Stimulated activated CD8-positive, alpha-beta memory T cell treated with anti-CD3 and anti-CD28 coated beads, Interleukin-7, amount 100 ng/mL, for 48 hours (primary cell): ENCODE data around the gene GPBP1L1.
"Not testable (repeated sequence)": the region's sequence is repeated elsewhere in the genome, so short reads cannot be mapped to it uniquely, and the experiment has no call there.

Experiments used
- DNase-seq, 2 donors: peaks; one replicate each; pipeline ENCODE4 v3.0.0-alpha.2; 2020; ENCODE audit warnings: low read depth in 1 of 2; ENCODE audit errors: extremely low read depth in 1 of 2

The GPBP1L1 gene, protein sequence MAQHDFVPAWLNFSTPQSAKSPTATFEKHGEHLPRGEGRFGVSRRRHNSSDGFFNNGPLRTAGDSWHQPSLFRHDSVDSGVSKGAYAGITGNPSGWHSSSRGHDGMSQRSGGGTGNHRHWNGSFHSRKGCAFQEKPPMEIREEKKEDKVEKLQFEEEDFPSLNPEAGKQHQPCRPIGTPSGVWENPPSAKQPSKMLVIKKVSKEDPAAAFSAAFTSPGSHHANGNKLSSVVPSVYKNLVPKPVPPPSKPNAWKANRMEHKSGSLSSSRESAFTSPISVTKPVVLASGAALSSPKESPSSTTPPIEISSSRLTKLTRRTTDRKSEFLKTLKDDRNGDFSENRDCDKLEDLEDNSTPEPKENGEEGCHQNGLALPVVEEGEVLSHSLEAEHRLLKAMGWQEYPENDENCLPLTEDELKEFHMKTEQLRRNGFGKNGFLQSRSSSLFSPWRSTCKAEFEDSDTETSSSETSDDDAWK

DNA sequence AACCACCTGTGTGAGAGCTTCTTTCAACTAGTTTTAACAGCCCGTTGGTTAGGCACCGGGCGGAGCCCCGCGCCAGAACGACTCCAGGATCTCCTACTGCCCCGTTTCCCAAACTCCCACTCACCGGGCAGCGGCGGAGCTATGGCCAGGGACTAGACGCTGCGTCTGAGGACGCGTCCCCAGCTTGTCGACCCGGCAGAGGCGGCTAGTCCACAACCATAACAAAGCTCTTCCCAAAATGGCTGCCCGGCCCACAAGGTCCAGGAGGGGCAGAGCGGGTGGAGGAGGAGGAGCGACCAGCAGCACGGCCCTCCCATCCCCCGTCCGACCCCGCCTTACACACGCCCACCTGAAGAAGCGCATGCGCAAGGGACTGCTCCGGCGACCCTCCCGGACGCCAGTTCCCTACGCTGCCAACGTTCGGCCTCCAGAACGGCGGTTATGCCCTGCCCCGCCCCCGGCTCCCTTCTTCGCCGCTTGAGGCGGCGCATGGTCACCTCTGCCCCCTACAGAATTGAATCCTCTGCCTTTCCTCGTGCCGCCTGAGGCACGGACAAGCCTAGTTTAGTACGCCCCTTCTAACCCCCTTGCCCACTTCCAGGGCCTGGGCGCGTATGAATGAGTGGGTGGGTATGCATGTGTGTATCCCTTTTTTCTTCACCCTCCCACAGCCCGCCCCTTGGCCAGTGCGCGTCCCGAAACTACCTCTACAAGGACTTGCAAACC is at the start of gene GPBP1L1:
Gene GPBP1L1 (minus strand): TSS at position 246 of the 726 bp plus-strand sequence. CDS start 27,446 bp downstream, outside the sequence.
- peak; percentile 93 to 94 for DNase-seq

DNA sequence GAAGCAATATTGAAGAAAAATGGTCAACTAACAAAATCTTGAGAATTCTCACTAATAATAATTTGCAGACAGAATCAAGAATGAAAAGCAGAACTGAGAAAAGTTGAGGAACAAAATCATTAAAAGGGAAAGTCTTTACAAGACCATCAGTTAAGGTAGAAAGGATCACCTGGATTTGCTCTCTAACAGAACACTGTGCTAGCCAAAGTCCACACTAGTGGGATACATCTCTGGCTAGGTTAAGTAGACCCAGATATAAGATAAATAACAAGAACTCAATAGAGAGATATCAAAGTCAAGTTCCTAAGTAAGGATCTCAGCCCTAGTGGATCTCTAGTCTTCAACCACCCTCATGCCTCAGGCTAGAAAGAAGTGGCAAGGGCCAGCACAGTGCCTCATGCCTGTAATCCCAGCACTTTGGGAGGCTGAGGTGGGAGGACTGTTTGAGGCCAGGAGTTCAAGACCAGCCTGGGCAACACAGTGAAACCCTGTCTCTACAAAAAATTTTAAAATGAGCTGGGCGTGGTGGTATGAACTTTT is 44.5 kb upstream of the GPBP1L1 start:
- no peak for DNase-seq

DNA sequence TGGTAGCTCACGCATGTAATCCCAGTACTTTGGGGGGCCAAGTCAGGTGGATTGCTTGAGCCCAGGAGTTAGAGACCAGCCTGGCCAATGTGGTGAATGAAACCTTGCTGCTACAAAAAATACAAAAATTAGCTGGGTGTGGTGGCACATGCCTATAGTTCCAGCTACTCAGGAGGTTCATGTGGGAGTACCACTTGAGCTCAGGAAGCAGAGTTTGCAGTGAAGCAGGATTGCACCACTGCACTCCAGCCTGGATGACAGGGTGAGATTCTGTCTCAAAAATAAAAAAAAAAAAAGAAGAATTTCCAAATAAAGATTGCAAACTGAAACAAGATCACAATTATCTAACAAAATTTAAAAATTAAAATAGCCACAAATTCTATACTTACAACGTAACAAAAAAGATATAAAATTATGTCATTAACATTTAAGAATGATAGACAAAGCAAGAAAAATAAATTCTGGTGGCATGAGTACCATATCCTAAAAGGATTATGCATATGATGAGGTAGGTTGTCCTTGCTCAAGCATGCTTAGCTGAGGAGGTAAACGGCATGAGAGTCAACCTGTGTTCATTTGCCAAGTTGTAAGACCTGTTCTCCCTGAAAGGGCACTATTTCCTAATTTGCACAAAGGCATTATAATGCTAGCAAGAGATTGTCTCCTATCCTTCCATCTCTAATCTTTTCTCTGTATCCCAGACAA is 43.9 kb upstream of the GPBP1L1 start:
- DNase-seq, result no peak

DNA sequence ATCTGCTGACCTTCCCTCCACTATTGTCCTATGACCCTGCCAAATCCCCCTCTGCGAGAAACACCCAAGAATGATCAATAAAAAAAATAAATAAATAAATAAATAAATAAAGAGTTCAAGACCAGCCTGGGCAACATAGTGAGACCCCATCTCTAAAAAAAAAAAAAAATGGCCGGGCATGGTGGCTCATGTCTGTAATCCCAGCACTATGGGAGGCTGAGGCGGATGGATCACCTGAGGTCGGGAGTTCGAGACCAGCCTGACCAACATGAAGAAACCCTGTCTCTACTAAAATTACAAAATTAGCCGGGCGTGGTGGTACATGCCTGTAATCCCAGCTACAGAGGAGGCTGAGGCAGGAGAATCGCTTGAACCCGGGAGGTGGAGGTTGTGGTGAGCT is 39.7 kb upstream of the GPBP1L1 start:
- DNase-seq, result not testable (repeated sequence)

DNA sequence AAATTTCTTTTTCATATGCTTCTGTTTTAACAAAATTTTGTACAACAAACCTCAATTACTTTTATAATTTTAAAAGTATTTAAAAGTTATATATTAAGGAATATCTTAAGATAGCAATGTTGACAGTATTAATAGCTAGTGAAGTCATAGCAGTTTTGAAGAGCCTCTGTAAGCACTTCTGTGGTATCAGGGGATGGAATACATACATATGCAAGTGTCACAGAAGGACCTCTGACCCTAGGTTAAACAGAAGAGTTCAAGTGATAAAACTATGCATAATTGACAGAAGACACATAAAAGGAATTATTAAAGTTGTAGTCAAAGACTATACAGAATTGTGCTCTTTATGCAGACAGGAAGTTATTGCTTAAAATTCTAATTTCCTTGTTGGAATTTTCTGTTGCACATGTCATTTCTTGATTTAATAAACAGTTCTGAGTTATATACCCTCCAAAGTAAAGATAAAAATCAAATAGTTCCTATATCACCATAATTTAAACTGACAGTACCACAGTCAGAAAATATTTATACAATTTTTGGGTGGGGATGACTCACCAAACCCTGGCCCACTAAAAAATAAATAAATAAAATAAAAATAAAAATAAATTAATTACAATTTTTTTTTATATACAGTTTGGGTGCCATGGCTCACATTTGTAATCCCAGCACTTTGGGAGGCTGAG is 37.1 kb upstream of the GPBP1L1 start:
- no peak for DNase-seq

DNA sequence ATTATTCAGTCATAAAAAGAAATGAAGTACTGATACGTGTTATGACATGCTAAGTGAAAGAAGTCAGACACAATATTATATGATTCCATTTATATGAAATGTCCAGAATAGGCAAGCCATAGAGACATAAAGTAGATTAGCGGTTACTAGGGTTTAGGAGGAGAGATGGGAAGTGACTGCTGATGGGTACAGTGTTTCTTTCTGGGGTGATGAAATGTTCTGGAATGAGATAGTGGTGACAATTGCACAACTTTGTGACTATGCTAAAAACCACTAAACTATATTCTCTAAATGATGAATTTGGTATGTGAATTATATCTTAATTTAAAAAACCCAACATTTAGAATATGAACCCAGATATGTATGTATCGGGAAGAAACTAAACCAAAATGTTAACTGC is 36.5 kb upstream of the GPBP1L1 start:
- DNase-seq, result no peak

DNA sequence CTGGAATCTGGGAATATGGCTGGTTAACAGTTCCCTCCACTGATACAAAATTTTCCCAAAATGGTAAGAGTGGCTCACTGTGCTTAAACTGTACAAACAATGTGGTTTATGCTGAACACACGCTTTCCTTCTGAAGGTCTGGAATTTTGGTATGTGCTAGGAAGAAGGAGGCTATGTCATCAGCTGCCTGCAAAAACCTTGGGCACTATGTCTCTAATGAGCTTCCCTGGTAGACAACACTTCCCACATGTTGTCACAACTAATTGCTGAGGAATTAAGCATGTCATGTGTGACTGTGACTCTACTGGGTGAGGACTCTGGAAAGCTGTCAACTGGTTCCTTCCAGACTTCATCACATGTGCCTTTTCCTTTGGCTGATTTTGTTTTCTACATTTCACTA is 34.9 kb upstream of the GPBP1L1 start:
- DNase-seq, result no peak

DNA sequence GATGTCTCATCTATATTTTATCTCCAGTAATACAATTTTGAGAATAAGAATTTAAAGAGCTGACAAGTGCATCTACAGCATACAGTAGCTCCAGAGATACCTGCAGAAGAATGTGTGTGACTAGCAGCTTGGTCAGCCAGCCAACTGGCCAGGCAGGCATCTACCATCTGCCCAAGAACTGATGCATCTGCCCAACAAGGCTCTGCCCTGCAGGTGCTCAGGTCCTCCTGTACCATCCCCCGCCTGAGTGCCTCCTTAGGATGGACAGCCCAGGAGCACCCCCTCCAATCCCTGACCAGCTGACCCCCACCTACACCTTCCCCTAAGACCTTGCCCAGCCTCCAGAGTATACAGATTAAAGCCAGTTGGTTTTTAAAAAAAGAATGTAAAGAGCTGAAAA is 32.0 kb upstream of the GPBP1L1 start:
- no peak for DNase-seq

DNA sequence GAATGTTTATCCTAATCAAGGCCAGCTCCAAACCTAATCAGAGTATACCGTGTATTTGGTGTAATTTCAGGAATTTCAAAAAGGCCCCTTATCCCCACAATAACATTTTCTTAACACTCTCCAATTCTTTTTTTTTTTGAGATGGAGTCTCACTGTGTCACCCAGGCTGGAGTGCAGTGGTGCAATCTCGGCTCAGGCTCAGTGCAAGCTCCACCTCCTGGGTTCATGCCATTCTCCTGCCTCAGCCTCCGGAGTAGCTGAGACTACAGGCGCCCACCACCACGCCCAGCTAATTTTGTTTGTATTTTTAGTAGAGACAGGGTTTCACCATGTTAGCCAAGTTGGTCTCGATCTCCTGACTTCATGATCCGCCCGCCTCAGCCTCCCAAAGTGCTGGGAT is 31.1 kb upstream of the GPBP1L1 start:
- not testable (repeated sequence) for DNase-seq

DNA sequence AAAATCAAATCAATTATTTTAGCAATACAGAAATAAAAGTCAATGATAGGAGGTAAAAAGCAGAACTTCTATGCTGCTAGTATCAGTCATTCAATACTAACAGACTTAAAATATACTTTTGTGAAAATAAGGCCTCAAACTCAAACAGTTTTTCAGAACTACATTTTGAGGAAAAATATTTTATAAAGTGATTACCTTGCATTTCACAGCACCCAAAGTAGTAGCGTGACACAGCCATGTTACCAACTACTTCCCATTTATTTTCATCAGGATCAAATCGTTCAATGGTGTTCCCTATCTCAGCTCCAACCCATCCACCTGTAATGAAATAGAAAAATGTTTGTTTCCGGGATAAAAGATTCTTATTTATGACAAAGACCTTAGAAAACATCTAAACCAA is 30.4 kb upstream of the GPBP1L1 start:
- DNase-seq, result no peak

DNA sequence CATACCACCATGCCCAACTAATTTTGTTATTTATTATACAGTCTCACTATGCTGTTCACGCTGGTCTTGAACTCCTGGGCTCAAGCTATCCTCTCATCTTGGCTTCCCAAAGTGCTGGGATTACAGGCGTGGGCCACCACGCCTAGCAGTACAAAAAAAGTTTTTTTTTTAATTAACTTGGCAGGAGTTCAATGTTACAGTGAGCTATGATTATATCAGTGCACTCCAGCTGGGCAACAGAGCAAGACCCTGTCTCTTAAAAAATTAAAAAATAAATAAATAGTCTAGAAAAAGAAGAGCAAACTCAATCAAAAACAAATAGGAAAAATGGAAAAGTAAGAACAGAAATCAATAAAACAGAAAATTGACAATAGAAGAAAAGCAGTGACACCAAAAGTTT is 27.4 kb upstream of the GPBP1L1 start:
- DNase-seq, result no peak

DNA sequence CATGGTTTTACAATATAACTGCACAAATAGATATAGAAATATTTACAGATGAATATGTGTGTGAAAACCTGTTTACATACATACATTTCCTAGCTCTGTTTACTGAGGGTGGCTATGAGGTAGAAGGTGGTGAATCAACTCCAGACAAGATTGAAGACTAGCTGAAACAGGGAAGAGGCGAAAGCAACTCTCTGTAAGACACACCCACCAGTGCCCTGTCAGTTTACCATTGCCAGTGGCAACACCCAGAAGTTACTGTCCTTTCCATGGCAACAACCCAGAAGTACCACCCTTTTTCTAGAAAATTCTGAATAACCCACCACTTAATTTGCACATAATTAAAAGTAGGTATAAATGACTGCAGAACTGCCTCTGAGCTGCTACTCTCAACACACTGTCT is 18.3 kb upstream of the GPBP1L1 start:
- no peak for DNase-seq

DNA sequence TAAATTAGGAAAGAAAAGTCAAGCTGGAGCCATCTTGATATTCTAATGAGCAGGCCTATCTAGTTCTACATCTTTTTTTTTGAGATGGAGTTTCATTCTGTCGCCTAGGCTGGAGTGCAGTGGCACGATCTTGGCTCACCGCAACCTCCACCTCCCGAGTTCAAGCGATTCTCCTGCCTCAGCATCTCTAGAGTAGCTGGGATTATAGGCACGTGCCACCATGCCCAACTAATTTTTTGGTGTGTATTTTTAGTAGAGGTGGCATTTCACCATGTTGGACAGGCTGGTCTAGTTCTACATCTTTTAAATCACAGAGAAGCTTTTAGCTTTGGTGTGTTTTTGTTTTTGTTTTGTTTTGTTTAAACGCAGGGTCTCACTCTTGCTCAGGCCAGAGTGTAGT is 8.5 kb upstream of the GPBP1L1 start:
- DNase-seq, result no peak

DNA sequence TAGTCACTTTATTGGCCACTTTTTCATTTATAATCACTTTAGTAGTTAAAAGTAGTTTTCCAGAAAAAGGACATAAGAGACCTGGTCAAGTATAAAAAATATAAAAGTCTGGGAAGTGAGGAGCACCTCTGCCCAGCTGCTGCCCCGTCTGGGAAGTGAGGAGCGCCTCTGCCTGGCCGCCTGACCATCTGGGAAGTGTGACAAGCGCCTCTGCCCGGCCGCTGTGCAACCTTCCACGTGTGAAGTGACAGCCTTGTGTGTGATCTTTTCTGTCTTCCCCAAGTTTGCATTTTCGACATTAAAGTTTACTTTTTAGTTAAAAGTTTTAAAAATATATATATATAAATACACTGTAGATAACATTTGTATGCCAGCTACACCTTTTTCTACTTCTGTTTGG is 7.5 kb upstream of the GPBP1L1 start:
- not testable (repeated sequence) for DNase-seq

DNA sequence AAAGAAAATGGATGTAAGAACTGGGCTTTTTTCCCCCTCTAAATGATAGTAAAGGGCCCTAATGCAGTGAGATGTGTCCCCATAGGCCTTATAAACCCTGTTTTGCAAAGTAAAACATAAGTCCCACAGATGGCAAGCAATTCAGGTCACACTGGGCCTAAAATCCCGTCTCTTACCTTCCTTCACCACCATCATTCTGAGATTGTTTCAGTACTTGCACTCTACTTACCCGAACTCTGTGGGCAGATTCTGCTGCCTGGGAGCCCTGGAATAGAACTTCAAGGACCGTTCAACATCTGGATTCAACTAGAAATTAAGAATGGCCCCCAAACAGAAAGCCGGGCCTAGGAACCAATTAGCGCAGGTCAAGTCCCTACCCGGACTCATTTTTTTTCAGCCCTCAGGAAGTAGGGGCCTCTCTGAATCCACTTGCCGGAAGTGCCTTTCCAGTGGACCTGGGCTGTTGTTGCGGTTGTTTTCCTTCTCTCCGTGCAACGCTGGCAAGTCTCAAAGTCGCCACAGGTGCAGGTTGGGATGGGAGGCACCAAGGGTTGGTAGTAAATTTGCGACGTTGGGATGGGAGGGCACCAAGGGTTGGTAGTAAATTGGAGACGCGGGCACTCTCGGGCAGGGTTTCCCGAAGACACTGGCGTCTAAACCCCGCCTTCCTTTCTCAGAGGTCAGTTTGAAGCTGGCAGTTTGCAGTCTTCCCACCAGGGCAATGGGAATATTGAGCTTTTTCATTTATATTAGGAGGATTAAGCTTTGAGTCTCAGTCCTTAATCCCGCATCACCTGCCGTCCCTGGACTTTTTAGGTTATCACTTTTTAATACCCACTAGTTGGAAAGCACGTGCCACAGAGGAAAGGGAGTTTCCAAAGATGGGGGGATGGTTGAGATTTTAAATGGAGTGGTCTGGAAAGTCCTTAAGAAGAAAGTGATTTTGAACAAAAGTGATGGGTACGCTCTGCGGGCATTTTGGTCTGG is 1.7 kb upstream of the GPBP1L1 start, which contains the start of gene TMEM69:
Gene TMEM69 (plus strand): TSS at position 428 of the 987 bp plus-strand sequence. CDS start 2,888 bp downstream, outside the sequence.
- DNase-seq, result peak; percentile 43 to 55

DNA sequence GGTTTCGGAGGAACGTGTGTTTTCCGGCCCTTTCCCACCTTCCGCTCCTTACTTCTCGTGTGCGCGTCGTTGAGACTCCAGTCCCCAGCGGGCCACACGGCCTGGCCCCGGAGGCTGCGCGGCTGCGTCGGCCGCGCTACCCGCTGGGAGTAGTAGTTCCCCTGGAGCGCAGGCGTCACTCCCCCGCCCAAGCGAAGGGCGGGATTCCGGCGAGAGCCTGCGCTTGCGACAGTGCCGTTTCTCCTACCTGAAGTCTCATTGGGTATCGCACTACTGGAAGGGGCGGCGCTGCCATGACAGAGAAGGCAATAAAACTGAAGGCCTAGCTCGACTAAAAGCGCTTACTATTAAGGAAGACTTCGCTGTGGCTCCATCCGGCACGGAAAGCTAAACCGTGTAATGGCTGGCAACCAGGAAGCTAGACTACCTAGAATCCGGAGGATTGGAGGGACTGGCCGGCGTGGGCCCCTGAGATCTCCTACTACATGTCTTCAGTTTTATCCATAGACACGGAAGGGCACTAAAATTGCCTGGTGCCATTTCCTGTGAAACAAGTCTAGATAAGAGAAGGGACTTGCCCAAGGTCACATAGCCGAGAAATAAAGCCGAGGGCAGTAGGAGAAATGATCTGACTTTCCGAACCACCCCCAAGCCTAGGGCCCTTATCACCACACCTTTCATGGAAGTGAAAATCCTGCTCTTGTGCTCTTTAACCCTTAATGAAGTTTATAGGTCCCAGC is 851 bp upstream of the GPBP1L1 start:
- DNase-seq, result peak; percentile 92 to 95

DNA sequence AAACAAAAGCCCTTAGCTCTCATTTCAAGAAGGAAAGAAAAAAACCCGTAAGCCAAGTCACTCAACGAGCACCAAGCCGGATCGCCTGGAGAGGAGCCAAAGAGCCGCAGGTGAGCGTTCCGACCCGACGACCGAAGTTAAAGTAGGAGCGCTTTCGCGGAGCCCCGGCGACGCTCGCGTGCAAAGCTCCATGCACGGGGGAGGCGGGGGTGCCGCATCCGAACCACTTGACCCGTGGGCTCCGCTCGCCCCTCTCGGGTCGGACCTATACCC is 382 bp downstream of the GPBP1L1 start:
- DNase-seq, result peak; percentile 19 to 27

DNA sequence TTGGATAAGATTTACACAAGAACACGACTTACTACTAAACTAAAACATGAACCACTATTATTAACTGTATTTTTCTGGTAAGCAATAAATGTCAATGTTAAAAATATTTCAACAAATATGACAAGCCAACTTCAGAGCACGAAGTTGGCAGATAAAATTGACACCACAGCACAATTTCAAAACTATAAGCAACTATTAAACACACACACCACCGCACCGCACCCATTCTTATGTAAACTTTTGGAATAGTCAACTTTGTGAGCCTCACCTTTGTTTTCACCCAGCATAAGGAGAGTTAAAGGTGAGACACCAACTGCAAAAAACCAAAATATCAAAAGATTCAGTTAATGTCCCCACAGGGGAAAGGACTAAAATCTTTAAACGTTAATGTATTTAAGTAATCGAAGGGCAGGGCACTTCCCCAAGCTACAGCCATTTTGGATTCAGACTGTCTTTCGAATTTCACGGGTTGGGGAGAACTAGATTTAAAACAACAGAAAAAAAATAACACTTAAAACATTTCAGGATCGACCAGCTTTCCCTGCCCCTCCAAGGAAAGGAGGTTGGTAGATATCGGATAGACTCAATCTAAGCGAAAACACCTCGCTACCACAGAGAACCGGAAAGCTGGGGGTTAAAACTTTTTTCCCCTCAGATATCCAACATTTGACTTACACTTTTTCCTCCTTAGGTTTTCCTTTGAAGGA is 872 bp downstream of the GPBP1L1 start:
- no peak for DNase-seq
